ENCODE measurements around the gene RIPOR3. TPM values are rescaled to one million over a fixed set of nuclear protein-coding genes. Genes with fewer than 3 reads are reported as not detected.

RIPOR3 gene
- total RNA-seq, 2 experiments from 2014 or later = 0.53 TPM; not detected in 1

GRCh38 chr20:50731055-50731929, 40.0 kb upstream of the RIPOR3 start, which contains the start of gene PARD6B:
TSS of gene PARD6B (plus strand) at chr20:50731580. CDS start at chr20:50731787, 207 bp downstream.
- TF ChIP-seq EZH2phosphoT487 (IDR thresholded peaks at IDR 0.05; ENCODE audit: borderline replicate concordance, low read depth, low read length) (peak; percentile 46; the same call in 1 of the 2 replicates), CTCF (conservative IDR thresholded peaks at IDR 0.05; ENCODE audit: low read length) (no peak)
- Histone ChIP-seq H3K9me2 (ENCODE audit: insufficient read depth, low read length) (no peaks in the 10 kb centered on the region), H3K4me2 (ENCODE audit: low read length) (peak within 1 kb of the TSS; percentile 82), H3K4me1 (ENCODE audit: insufficient read depth, low read length, poor library complexity, severe bottlenecking) (peaks cover 29% of the 10 kb centered on the region), H3K36me3 (ENCODE audit: insufficient read depth, low read length) (peaks cover 4% of the 10 kb centered on the region; the same call in 1 of the 2 replicates), H3K9me3 (ENCODE audit: low read length) (no peaks in the 10 kb centered on the region), H2AFZ (ENCODE audit: low read length) (peak within 1 kb of the TSS; percentile 92), H4K20me1 (ENCODE audit: insufficient read depth, low read length) (no peaks in the 10 kb centered on the region; the same call in 1 of the 2 replicates), H3K79me2 (ENCODE audit: insufficient read depth, low read depth, low read length) (peaks cover 17% of the 10 kb centered on the region; the same call in 1 of the 2 replicates), H3K27ac (ENCODE audit: low read depth, low read length, poor library complexity, severe bottlenecking) (peak within 1 kb of the TSS; percentile 24), H3K4me3 (ENCODE audit: low read depth, low read length, poor library complexity, severe bottlenecking) (peak within 1 kb of the TSS; percentile 75)
- ChIA-PET POLR2A (interaction anchor here (0.7 to 0.8 kb wide), 3 partner anchors 45 to 178 kb away, joined by 3 to 5 read pairs (median 3); no protein-coding TSS in a partner anchor), CTCF (ENCODE audit: unreplicated experiment) (no interaction called here)
- peak; percentile 100 for DNase-seq (ENCODE audit: low spot score)
- BruUV-seq (replicated peaks) = no TSS peak
- intact Hi-C loops (cut with micrococcal nuclease; ENCODE audit: unreplicated experiment) = loop anchor here (1.0 to 5.0 kb wide), 3 partner anchors 200 to 539 kb away; partner anchors contain the start of genes ADNP, CEBPB, DPM1 and MOCS3

GRCh38 chr20:50730765-50731054, 39.4 kb upstream of the RIPOR3 start:
- peak overlapping the region; percentile 92 for H2AFZ ChIP-seq (ENCODE audit: low read length)
- peak overlapping the region; percentile 79 for H3K4me2 ChIP-seq (ENCODE audit: low read length)
- H3K36me3 ChIP-seq (ENCODE audit: insufficient read depth, low read length) = peaks cover 4% of the 10 kb centered on the region; the same call in 1 of the 2 replicates
- BruUV-seq (replicated peaks) = no TSS peak
- ChIA-PET POLR2A (interaction anchor here (0.7 to 1.2 kb wide), 3 partner anchors 10 to 63 kb away, joined by 3 to 5 read pairs (median 3); no protein-coding TSS in a partner anchor), CTCF (ENCODE audit: unreplicated experiment) (no interaction called here)
- peaks cover 29% of the 10 kb centered on the region for H3K4me1 ChIP-seq (ENCODE audit: insufficient read depth, low read length, poor library complexity, severe bottlenecking)
- H3K27ac ChIP-seq (ENCODE audit: low read depth, low read length, poor library complexity, severe bottlenecking) = peak overlapping the region; percentile 24
- H3K9me2 ChIP-seq (ENCODE audit: insufficient read depth, low read length) = no peaks in the 10 kb centered on the region
- TF ChIP-seq CTCF (conservative IDR thresholded peaks at IDR 0.05; ENCODE audit: low read length) = no peak
- no peak for TF ChIP-seq EZH2phosphoT487 (IDR thresholded peaks at IDR 0.05; ENCODE audit: borderline replicate concordance, low read depth, low read length)
- intact Hi-C loops (cut with micrococcal nuclease; ENCODE audit: unreplicated experiment) = loop anchor here (1.0 to 5.0 kb wide), 3 partner anchors 200 to 538 kb away; partner anchors contain the start of genes ADNP, CEBPB, DPM1 and MOCS3
- DNase-seq (ENCODE audit: low spot score) = no peak
- no peaks in the 10 kb centered on the region; the same call in 1 of the 2 replicates for H4K20me1 ChIP-seq (ENCODE audit: insufficient read depth, low read length)
- peaks cover 15% of the 10 kb centered on the region; the same call in 1 of the 2 replicates for H3K79me2 ChIP-seq (ENCODE audit: insufficient read depth, low read depth, low read length)
- peak overlapping the region; percentile 69 for H3K4me3 ChIP-seq (ENCODE audit: low read depth, low read length, poor library complexity, severe bottlenecking)
- H3K9me3 ChIP-seq (ENCODE audit: low read length) = no peaks in the 10 kb centered on the region

Data from OCI-LY7 (cell line).